B cell (primary cell): ENCODE data around the gene HDGF. TPM values are rescaled to one million over a fixed set of nuclear protein-coding genes. Genes with fewer than 3 reads are reported as not detected.

Source experiments
- ATAC-seq: fragments of 200-7000 bp; cut with Tn5 transposase; one replicate; pipeline ENCODE4 v1.10.0; 2021; ENCODE audit warnings: low read depth, mild to moderate bottlenecking, moderate number of reproducible peaks, moderate library complexity
- CTCF ChIA-PET: fragments of 350-600 bp; sonication (Branson Sonifier 250); formaldehyde crosslinking; loops from one replicate; lab custom pipeline; 2021; ENCODE audit warnings: antibody characterized with exemption, inconsistent platforms; lab: Charles Lee
- POLR2A ChIA-PET: fragments of 350-600 bp; sonication (Branson Sonifier 250); formaldehyde crosslinking; loops from one replicate; lab custom pipeline; 2021; ENCODE audit warnings: antibody characterized with exemption; lab: Charles Lee
- DNase-seq: peaks from one replicate; pipeline ENCODE4 v3.0.0; 2013
- H2AFZ ChIP-seq: 2 replicates; pipeline ENCODE4 v1.6.1; 2012; ENCODE audit warnings: mild to moderate bottlenecking, low read depth, low read length; ENCODE audit not compliant: insufficient read depth, poor library complexity, severe bottlenecking
- H3K27ac ChIP-seq, 2 donors: 1 replicate in 1 of 2; 2 replicates in 1 of 2; pipeline ENCODE4 v1.5.1; 2012 to 2013; ENCODE audit warnings: low read length in 2 of 2, mild to moderate bottlenecking in 2 of 2, moderate library complexity in 1 of 2
- H3K27me3 ChIP-seq, 4 experiments: fragments of 200-600 bp in 1 of 4; sonication (generic) in 1 of 4; replicated peaks in 1 of 4; 1 replicate in 2 of 4; 2 replicates in 2 of 4; pipeline versions ENCODE4 v1.6.1 to v1.7.0; 2013 to 2016; ENCODE audit warnings: low read length in 3 of 4, mild to moderate bottlenecking in 2 of 4, mixed read lengths in 1 of 4, moderate library complexity in 1 of 4; ENCODE audit not compliant: insufficient read depth in 4 of 4, control insufficient read depth in 3 of 4; ENCODE audit errors: control extremely low read depth in 1 of 4
- H3K36me3 ChIP-seq, 2 experiments: replicated peaks in 1 of 2; 1 replicate in 1 of 2; 2 replicates in 1 of 2; pipeline versions ENCODE4 v1.6.1 to v1.7.1; 2013; ENCODE audit warnings: low read length in 1 of 2; ENCODE audit not compliant: insufficient read depth in 2 of 2, control insufficient read depth in 1 of 2; ENCODE audit errors: control extremely low read depth in 1 of 2, extremely low read depth in 1 of 2
- H3K4me1 ChIP-seq, 2 donors: fragments of 200-600 bp in 1 of 2; sonication (generic) in 1 of 2; 1 replicate in 1 of 2; 2 replicates in 1 of 2; pipeline versions ENCODE4 v1.5.1 to v1.6.1; 2013 to 2017; ENCODE audit warnings: low read length in 2 of 2; ENCODE audit not compliant: control insufficient read depth in 2 of 2, insufficient read depth in 2 of 2
- H3K4me2 ChIP-seq: replicated peaks from 2 replicates; pipeline ENCODE3; 2012; ENCODE audit warnings: mild to moderate bottlenecking, low read depth, low read length; ENCODE audit not compliant: poor library complexity, severe bottlenecking
- H3K4me3 ChIP-seq, 5 experiments: fragments of 200-600 bp in 1 of 5; sonication (generic) in 1 of 5; 1 replicate in 3 of 5; 2 replicates in 2 of 5; pipeline versions ENCODE4 v1.5.1 to v1.7.0; 2011 to 2016; ENCODE audit warnings: low read length in 4 of 5, mild to moderate bottlenecking in 4 of 5, low read depth in 2 of 5, control low read depth in 1 of 5, moderate library complexity in 1 of 5; ENCODE audit not compliant: insufficient read depth in 1 of 5; ENCODE audit errors: control extremely low read depth in 1 of 5, extremely low read depth in 1 of 5
- H3K79me2 ChIP-seq: fragments of 200-600 bp; sonication (generic); one replicate; pipeline ENCODE4 v1.6.0; 2016; ENCODE audit warnings: low read length; ENCODE audit not compliant: control insufficient read depth, insufficient read depth
- H3K9ac ChIP-seq: fragments of 200-600 bp; sonication (generic); 2 replicates; pipeline ENCODE4 v1.6.1; 2017; ENCODE audit warnings: mild to moderate bottlenecking, low read length, moderate library complexity
- H3K9me3 ChIP-seq, 3 donors: one replicate each; pipeline versions ENCODE4 v1.6.1 to v1.7.1; 2013; ENCODE audit warnings: low read length in 2 of 3; ENCODE audit not compliant: control insufficient read depth in 2 of 3, insufficient read depth in 1 of 3; ENCODE audit errors: control extremely low read depth in 1 of 3
- H4K20me1 ChIP-seq: 2 replicates; pipeline ENCODE4 v1.6.0; 2012; ENCODE audit warnings: mild to moderate bottlenecking, low read length; ENCODE audit not compliant: insufficient read depth, control insufficient read depth, poor library complexity, severe bottlenecking
- H3K27ac Mint-ChIP-seq: one replicate; pipeline ENCODE4 v1.8.0; 2021; ENCODE audit warnings: mixed read lengths
- H3K27me3 Mint-ChIP-seq: one replicate; pipeline ENCODE4 v1.8.0; 2021; ENCODE audit warnings: mixed read lengths
- H3K4me1 Mint-ChIP-seq: one replicate; pipeline ENCODE4 v1.8.0; 2021; ENCODE audit warnings: mixed read lengths
- H3K4me3 Mint-ChIP-seq: one replicate; pipeline ENCODE4 v1.8.0; 2021; ENCODE audit warnings: mixed read lengths
- H3K9me3 Mint-ChIP-seq: one replicate; pipeline ENCODE4 v1.8.0; 2022; ENCODE audit warnings: mixed read lengths; ENCODE audit not compliant: insufficient read depth
- EZH2 ChIP-seq: IDR thresholded peaks from 2 replicates; pipeline ENCODE4 v1.6.1; 2012; ENCODE audit warnings: borderline replicate concordance, low read depth, mild to moderate bottlenecking, moderate library complexity, low read length; ENCODE audit not compliant: insufficient read depth, poor library complexity, severe bottlenecking
- WGBS: methylation state at CpG from one replicate; pipeline ENCODE4 v1.1.5; 2013; ENCODE audit warnings: missing lambda C conversion rate; ENCODE audit not compliant: insufficient coverage; 5-methylcytosine and 5-hydroxymethylcytosine counted together
- intact Hi-C: fragments of 100-400 bp; cut with micrococcal nuclease; formaldehyde crosslinking; loops from one replicate; pipeline ENCODE4 v1.10.0; 2022
- polyA plus RNA-seq: library from polyadenylated mRNA; depleted of rRNA; stranded (reverse); fragments of >200 nt; gene quantifications from 2 replicates; pipeline ENCODE4 v1.2.3, GENCODE V29; 2012
- total RNA-seq, 2 donors: library from RNA; stranded (reverse); fragments of 120-200 nt in 1 of 2; gene quantifications; 1 replicate in 1 of 2; 2 replicates in 1 of 2; pipeline versions ENCODE4 v1.2.3 to v1.2.4, GENCODE V29; 2013 to 2022
- TF ChIP-seq, protein P1 (sequence below): fragments of 200-600 bp; IDR thresholded peaks from one replicate; pipeline ENCODE4 v1.8.0; 2022; ENCODE audit warnings: antibody characterized with exemption, mild to moderate bottlenecking

The HDGF gene
- total and polyA plus RNA-seq, 2 donors (not counting 1 experiment from before 2014, with no cell fraction given), result 40.3 to 89.9 TPM

- Histone ChIP-seq H3K9ac (no peak overlapping the region), H3K4me3 (no peak overlapping the region), H3K27ac (no peak overlapping the region), H3K36me3 (peaks cover 0 to 10% of the 10 kb centered on the region in 2 experiments), H3K4me1 (no peaks in the 10 kb centered on the region), H3K27me3 (no peaks in the 10 kb centered on the region), H3K4me2 (no peak overlapping the region), H3K79me2 (no peaks in the 10 kb centered on the region), H3K9me3 (no peaks in the 10 kb centered on the region), H4K20me1 (no peaks in the 10 kb centered on the region), H2AFZ (no peak overlapping the region)
- Mint-ChIP-seq H3K4me3 (no peak overlapping the region), H3K9me3 (no peaks in the 10 kb centered on the region), H3K27me3 (no peaks in the 10 kb centered on the region), H3K4me1 (peaks cover under 1% of the 10 kb centered on the region), H3K27ac (no peak overlapping the region)
- TF ChIP-seq, protein P1, sequence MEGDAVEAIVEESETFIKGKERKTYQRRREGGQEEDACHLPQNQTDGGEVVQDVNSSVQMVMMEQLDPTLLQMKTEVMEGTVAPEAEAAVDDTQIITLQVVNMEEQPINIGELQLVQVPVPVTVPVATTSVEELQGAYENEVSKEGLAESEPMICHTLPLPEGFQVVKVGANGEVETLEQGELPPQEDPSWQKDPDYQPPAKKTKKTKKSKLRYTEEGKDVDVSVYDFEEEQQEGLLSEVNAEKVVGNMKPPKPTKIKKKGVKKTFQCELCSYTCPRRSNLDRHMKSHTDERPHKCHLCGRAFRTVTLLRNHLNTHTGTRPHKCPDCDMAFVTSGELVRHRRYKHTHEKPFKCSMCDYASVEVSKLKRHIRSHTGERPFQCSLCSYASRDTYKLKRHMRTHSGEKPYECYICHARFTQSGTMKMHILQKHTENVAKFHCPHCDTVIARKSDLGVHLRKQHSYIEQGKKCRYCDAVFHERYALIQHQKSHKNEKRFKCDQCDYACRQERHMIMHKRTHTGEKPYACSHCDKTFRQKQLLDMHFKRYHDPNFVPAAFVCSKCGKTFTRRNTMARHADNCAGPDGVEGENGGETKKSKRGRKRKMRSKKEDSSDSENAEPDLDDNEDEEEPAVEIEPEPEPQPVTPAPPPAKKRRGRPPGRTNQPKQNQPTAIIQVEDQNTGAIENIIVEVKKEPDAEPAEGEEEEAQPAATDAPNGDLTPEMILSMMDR, result no peak
- ATAC-seq, result no peak
- DNase-seq, result no peak
- 95% methylated on average over 3 of the region's 3 CpGs for WGBS
- POLR2A ChIA-PET, result interaction anchor here (0.5 to 0.8 kb wide), 2 partner anchors 8 to 12 kb away, joined by 3 to 5 read pairs; no protein-coding TSS in a partner anchor
- intact Hi-C loops, result no loop called here
- CTCF ChIA-PET, result interaction anchor here (1.4 to 2.4 kb wide), 4 partner anchors 8 to 25 kb away, joined by 6 to 13 read pairs (median 12); partner anchors contain the start of gene CRABP2
Measured at GRCh38 chr1:156714830-156715229, 36.6 kb downstream of the HDGF start.

- Histone ChIP-seq H3K9me3 (no peaks in the 10 kb centered on the region), H3K36me3 (peaks cover 0 to 5% of the 10 kb centered on the region in 2 experiments), H4K20me1 (no peaks in the 10 kb centered on the region), H3K4me1 (no peaks in the 10 kb centered on the region), H2AFZ (no peak overlapping the region), H3K27ac (no peak overlapping the region), H3K27me3 (no peaks in the 10 kb centered on the region), H3K79me2 (no peaks in the 10 kb centered on the region), H3K9ac (no peak overlapping the region), H3K4me2 (no peak overlapping the region), H3K4me3 (no peak overlapping the region)
- Mint-ChIP-seq H3K27me3 (no peaks in the 10 kb centered on the region), H3K4me1 (no peaks in the 10 kb centered on the region), H3K4me3 (no peak overlapping the region), H3K9me3 (no peaks in the 10 kb centered on the region), H3K27ac (no peak overlapping the region)
- TF ChIP-seq, protein P1, result no peak
- TF ChIP-seq EZH2, result no peak
- no peak for DNase-seq
- intact Hi-C loops, result no loop called here
- no peak for ATAC-seq
- WGBS, result 73% methylated on average over 3 of the region's 3 CpGs
- ChIA-PET POLR2A (no interaction called here), CTCF (interaction anchor here (1.1 to 3.6 kb wide), 3 partner anchors 14 to 34 kb away, joined by 3 to 15 read pairs (median 6); no protein-coding TSS in a partner anchor)
Measured at GRCh38 chr1:156712626-156713025, 38.8 kb downstream of the HDGF start.
